ENCODE data around the gene USO1.

Gene USO1

DNA sequence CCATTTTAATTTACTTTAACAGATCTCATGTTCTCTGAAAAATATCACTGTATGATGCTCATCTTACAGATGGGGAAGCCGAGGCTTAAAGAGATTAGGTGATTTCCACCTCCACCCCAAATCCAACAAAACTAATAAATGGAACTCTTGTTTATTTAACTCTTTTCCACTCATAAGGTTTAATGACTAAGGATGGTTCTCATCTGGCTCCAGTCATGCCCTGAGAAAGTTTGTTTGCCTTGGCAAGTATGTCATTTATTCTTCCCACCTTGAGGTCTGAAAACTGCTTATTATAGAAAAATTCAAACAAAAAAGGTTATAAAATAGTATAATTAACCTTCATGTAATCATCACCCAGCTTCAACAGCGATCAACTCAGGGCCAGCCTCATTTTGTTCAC, 121.6 kb downstream of the USO1 start:
- DNase-seq: no peak

DNA sequence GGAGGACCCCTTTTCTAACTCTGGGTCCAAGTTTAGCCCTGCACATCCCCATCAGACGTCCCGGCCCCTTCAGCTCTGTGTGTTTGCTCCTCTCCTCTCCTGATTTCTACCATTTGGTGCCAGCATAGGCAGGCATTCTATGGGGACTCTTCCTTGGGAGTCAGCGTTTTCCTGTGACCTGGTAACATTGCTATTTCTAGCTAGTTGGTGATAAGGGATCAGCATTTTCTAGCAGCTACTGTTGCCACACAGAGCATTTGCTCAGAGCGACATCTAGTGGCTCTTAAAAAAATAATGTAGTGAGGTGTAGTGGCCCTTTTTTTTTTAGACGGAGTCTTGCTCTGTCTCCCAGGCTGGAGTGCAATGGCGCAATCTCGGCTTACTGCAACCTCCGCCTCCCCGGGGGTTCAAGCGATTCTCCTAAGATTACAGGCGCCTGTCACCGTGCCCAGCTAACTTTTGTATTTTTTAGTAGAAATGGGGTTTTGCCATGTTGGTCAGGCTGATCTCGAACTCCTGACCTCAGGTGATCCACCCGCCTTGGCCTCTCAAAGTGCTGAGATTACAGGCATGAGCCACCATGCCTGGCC, 123.9 kb downstream of the USO1 start:
- DNase-seq: peak in 5 of 14 donors; percentile 2 to 10 (median 5)

DNA sequence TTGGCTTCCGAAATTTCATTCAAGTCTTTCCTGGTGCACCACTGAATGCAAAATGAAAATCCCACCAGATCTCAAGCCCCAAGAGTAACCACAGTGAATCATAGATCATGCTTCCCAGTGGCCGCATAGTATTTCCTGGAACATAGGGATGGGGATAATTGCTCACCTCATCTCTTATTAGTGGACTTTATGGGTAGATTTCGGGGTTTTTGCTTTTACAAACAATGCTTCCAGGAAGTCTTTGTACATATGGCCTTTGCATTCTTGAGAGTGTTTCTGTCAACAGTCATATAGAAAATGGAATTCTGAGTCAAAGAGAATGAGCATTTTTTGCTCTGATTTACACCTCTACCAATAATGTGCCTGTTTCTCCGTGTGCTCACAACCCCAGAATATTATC, 124.5 kb downstream of the USO1 start:
- DNase-seq: no peak

DNA sequence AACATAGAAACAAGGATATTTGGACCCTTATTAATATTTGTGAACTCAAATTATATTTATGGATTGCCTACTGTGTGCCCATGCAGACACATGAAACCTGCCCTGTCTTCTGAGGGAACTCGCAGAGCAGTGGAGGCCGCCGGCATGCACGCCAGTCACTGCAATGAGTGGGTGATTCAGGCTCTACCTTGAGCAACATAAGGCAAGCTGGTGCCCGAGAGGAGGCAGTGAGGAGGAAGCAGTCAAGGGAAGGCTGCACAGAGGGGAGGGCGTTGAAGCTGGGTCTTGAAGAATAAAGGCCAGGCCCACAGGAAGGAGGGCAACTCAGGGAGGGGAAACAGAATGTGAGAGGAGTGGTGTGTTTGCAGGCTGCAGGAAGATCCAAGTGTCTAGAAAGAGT, 125.1 kb downstream of the USO1 start:
- DNase-seq: no peak

DNA sequence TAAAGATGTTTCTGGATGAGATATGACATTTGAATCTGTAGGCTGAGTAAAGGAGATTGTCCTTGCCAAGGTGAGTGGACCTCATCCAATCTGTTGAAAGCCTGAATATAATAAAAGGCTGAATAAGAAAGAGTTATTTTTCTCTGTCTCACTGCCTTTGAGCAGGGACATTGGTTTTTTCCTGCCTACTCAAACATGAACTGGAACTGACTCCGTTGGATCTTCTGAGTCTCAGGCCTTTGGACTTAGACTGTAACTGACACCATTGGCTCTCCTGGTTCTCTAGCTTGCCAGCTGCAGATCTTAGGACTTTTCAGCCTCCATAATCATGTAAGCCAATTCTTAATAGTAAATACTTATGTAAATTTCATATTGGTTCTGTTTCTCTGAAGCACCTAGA, 134.3 kb downstream of the USO1 start:
- DNase-seq: no peak

DNA sequence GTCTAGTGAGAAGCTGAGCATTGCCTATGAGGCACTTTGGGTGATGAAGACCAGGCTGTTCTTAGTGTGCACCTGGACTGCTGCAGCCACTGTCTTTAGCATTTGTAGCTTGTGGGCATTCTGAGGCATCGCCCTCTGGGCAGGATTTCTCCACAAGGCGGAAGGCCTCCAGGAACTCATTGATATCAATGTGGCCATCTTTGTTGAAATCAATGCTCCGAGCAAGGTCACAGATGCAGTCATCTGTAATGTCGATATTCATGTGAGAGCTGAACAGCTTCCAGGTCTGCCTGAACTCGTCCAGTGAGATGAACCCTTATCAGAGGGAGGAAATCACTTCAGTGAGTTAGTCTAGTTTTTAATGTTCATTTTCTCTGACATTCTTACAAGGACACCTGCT, 136.2 kb downstream of the USO1 start:
- no peak for DNase-seq

All from C1 segment of cervical spinal cord (tissue), 14 donors.